Hematopoietic multipotent progenitor cell treated with erythropoietin and hydrocortisone succinate and interleukin-3 and kit ligand, for 15 days (in vitro differentiated cells): ENCODE measurements around the gene NPC1L1.
"Not testable (repeated sequence)": the region's sequence is repeated elsewhere in the genome, so short reads cannot be mapped to it uniquely, and the experiment has no call there.

Experiments used
- DNase-seq: peaks from one replicate; pipeline ENCODE4 v3.0.0-alpha.2; 2015; ENCODE audit warnings: low spot score

NPC1L1 gene

GRCh38 chr7:44535348-44536064 is 5.6 kb downstream of the NPC1L1 start:
- DNase-seq: no peak

- DNase-seq: peak; percentile 68
Observed at GRCh38 chr7:44534501-44534900, 6.6 kb downstream of the NPC1L1 start.

GRCh38 chr7:44534087-44534486 is 7.0 kb downstream of the NPC1L1 start:
- no peak for DNase-seq

- DNase-seq: no peak
Observed at GRCh38 chr7:44533301-44534055, 7.7 kb downstream of the NPC1L1 start.

GRCh38 chr7:44531421-44532380 is 9.4 kb downstream of the NPC1L1 start:
- no peak for DNase-seq

- no peak for DNase-seq
Observed at GRCh38 chr7:44530990-44531389, 10.1 kb downstream of the NPC1L1 start.

GRCh38 chr7:44524811-44525388 is 16.2 kb downstream of the NPC1L1 start:
- DNase-seq: no peak

GRCh38 chr7:44522315-44522714 is 18.8 kb downstream of the NPC1L1 start:
- no peak for DNase-seq

- no peak for DNase-seq
Observed at GRCh38 chr7:44521347-44522095, 19.6 kb downstream of the NPC1L1 start.

- DNase-seq: no peak
Observed at GRCh38 chr7:44520574-44520973, 20.6 kb downstream of the NPC1L1 start.

- DNase-seq: no peak
Observed at GRCh38 chr7:44519546-44519945, 21.6 kb downstream of the NPC1L1 start.

GRCh38 chr7:44518761-44519160 is 22.4 kb downstream of the NPC1L1 start:
- no peak for DNase-seq

- DNase-seq: no peak
Observed at GRCh38 chr7:44517175-44517574, 24.0 kb downstream of the NPC1L1 start.

- no peak for DNase-seq
Observed at GRCh38 chr7:44515590-44516268, 25.4 kb downstream of the NPC1L1 start.

- no peak for DNase-seq
Observed at GRCh38 chr7:44512736-44513135, 28.4 kb downstream of the NPC1L1 start.

GRCh38 chr7:44511863-44512468 is 29.2 kb downstream of the NPC1L1 start:
- DNase-seq: no peak

GRCh38 chr7:44511236-44511635 is 29.9 kb downstream of the NPC1L1 start:
- DNase-seq: no peak

- DNase-seq: no peak
Observed at GRCh38 chr7:44508328-44509030, 32.7 kb downstream of the NPC1L1 start.

GRCh38 chr7:44506592-44507288 is 34.4 kb downstream of the NPC1L1 start:
- not testable (repeated sequence) for DNase-seq
